GM18511 (cell line): ENCODE results near the gene YES1.
A peak's percentile ranks its signal among the peaks of the same experiment; 100 is the strongest.
"Not testable (repeated sequence)": the region's sequence is repeated elsewhere in the genome, so short reads cannot be mapped to it uniquely, and the experiment has no call there.

Experiments
- ATAC-seq: cut with Tn5 transposase; IDR thresholded peaks from one replicate; pipeline ENCODE4 v1.9.1; 2021; ENCODE audit warnings: mild to moderate bottlenecking, moderate library complexity; ENCODE audit not compliant: unreplicated experiment

Gene YES1

GRCh38 chr18:686339-687111 is 125.5 kb downstream of the YES1 start:
- no peak for ATAC-seq

GRCh38 chr18:685438-685837 is 126.6 kb downstream of the YES1 start:
- ATAC-seq, result no peak

GRCh38 chr18:683531-683930 is 128.5 kb downstream of the YES1 start:
- no peak for ATAC-seq

DNA sequence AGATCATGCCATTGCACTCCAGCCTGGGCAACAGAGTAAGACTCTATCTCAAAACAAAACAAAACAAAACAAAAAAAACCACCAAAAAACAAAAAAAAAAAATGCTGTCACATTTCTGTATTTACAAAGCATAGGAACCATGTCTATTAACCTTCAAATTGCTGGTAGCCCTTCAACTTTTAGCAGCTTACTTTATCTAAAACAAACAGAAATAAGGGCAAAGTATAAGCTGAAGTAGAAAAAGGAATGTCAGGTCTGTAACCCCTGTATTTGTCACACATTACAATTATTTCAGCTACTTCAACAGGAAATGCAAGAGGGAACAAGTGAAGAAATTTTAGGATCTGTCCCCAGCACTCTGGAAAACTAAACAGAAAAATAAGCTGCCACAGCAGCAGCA is 129.2 kb downstream of the YES1 start:
- no peak for ATAC-seq

GRCh38 chr18:682416-682815 is 129.6 kb downstream of the YES1 start:
- not testable (repeated sequence) for ATAC-seq

- ATAC-seq, result no peak
These were observed 130.1 kb downstream of the YES1 start for GRCh38 chr18:681985-682384.

DNA sequence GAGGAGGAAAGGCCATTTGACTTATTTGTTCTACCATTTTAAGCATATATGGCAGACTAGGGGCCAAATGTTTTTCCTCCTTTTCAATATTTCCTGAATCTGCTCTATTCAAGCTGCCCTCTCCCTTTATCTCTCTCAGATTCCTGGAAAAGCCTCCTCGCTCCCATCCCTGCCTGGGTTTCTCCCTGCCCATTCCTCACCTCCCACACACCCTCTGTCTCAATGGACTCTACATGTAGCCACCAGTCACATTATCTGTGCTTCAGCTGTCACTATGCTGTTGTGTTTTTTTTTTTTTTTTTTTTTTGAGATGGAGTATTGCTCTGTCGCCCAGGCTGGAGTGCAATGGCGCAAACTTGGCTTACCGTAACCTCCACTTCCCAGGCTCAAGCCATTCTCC is 131.7 kb downstream of the YES1 start:
- no peak for ATAC-seq

DNA sequence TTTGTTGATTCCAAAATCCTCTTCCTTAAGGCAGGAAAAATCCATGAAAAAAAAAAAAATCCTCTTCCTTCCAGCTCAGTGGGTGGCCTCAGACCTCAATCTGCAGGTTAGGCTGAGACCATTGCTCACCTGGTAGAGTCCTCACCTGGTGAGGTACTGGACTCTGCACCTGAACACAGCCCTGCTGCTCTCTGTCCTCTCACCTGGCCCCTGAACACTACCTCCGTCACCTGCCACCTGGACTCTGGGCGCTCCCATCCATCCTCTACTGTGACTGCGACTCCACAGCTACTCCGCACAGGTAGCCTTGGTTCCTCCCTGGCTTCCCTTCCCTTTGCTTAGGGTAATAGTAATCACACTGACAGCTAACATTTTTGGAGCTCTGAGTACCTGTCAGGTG is 132.5 kb downstream of the YES1 start:
- no peak for ATAC-seq

- ATAC-seq, result no peak
These were observed 133.4 kb downstream of the YES1 start for GRCh38 chr18:678482-679182.

DNA sequence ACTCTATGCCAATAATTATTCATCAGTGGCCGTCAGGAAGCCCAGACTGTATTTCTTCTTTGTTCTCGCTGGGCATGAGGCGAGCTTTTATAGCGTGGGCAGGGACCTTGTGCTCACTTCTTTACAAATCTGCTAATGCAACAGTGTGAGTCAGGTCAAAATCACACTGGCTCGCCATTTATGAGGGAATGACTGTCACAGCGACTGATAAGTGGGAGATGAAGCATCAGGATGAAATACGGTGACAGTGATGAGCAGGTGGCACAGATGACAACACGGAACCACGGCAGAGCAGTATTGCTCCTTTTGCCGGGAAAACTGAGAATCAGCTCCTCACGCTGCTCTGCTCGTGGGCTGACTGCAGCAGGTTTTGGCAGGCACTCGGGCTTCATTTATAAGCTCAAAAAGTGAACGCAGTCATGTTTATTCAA is 134.1 kb downstream of the YES1 start:
- no peak for ATAC-seq

DNA sequence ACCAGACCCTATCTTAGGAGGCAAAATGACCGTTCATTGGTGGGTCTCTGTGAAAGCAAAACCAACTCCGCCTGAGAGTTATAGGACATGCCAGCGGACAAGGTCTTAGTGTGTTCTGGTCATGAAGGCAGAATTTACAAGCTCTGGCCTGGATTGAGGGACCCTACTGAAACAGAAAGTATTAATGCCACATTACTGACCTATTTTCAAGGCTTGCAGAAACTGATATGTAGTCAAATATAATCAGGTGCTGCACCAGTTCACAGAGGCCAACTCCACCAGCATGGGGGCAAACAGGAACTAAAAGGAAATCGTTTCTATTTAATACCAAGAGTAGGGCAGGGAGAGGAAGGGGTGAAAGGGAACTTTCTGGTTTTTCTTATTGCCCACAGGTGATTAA is 134.9 kb downstream of the YES1 start:
- peak; percentile 55 for ATAC-seq

DNA sequence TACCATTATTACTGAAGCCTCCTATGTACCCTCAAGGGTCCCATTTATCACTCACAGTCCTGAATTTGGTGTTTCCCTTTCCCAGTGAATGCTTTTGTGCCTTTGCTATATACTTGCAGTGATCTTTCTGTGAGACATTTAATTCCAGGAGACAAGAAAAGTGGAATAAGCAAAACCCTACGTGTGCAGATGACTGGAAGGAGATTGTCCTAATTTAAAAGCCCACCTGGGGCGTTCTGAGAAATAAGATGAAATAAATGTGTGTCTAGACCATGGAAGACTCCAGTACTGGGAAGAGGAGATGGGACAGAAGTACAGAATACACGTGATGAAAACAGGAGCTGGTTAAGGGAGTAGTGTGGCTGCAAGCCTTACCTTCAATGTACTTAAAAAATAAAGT is 135.3 kb downstream of the YES1 start:
- ATAC-seq, result no peak

DNA sequence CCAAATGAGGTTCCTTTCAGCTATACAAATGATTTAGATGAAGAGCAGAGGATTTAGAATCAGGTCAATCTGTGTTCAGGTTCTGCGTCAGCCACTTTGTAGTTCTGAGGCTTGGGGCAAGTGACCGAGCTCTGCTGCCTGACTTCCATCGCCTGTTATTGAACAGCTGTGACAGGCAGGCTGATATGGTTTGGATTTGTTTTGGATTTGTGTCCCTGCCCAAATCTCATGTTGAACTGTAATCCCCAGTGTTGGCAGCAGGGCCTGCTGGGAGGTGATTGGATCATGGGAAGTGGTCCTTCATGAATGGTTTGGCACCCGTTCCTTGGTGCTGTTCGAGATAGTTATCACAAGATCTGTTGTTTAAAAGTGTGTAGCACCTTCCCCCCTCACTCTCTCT is 136.0 kb downstream of the YES1 start:
- no peak for ATAC-seq

DNA sequence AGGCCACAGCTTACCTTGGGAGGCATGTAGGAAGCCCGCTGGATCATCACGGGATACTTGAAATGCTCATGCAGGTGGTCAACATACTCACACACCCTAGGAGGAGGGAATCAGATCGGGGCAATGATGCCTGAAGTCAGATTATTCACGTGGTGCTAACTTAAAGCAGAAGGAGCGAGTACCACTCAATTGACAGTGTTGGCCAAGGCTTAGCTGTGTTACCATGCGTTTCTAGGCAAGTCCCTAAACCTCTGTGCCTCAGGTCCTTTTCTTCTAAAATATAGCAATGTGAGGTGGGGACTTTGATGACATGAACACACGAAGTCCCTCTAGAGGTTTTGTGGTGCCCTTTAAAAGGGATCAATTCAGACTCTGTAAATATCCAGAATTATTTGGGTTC is 136.7 kb downstream of the YES1 start:
- ATAC-seq, result no peak

DNA sequence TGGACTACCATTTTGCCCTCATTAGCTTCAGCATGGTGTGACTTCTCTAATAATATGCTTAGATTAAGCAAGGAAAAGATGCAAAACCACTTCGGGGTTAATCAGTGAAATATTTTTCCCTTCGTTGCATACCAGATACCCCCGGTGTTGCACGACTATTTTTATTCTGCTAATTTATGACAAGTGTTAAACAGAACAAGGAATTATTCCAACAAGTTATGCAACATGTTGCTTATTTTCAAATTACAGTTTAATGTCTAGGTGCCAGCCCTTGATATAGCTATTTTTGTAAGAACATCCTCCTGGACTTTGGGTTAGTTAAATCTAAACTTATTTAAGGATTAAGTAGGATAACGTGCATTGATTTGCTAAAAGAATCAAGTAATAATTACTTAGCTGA is 138.3 kb downstream of the YES1 start:
- no peak for ATAC-seq

DNA sequence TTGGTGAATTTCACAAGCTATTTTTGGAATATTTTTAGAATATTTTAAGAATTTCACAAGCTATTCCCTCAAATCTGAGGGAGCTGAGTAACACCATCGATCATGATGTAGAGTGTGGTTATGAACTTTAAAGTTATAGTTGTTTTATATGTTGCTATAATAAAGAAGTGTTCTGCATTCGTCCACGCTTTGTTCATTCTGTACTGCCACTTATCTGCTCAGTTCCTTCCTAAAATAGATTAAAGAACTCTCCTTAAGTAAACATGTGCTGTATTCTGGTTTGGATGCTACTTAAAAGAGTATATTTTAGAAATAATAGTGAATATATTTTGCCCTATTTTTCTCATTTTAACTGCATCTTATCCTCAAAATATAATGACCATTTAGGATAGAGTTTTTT is 138.7 kb downstream of the YES1 start:
- no peak for ATAC-seq
